Measurements from ENCODE around the gene ARMC7.
A peak's percentile ranks its signal among the peaks of the same experiment; 100 is the strongest.
"Not testable (repeated sequence)": the region's sequence is repeated elsewhere in the genome, so short reads cannot be mapped to it uniquely, and the experiment has no call there.

The ARMC7 gene

DNA sequence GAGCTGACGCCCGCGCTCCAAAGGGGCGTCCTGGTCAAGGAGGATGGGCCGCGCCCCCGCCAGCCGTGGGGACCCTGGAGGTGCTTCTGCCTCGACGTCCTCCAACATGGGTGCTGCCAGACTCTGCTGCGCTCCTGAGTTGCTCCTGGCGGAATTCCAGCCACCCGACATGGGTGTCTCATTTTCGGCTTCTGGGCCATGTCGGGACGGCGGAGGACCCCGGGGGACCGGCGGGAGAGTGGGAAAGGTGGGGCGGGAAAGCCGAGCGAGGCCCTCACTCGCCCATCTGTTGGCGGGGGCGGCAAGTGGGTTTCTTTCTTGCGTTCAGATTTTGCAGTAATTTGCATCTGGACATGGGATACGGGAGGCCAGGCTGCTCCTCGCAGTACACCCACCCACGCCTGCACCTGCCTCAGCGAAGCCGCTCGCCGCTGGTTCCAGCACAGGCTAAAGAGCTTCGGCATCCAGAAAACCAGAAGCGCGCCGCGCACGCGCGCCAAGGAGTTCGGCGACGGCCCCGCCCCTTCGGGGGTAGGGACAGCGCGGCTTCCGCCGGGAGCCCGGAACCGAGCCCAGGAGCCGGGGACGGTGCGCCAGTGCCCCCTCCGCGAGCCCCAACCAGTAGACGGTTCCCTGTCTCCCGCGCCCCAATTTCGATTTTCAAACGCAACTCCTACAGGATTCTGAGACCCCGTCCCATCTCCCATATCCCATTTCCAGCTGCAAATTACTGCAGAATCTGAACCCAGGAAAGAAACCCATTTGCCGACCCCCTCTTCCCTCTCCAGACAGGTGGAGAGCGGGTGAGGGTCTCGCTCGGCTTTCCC, at the start of gene ARMC7:
Gene ARMC7 (plus strand): TSS at position 563 of the 827 bp plus-strand sequence. CDS start 320 bp downstream, outside the sequence.
- peak; percentile 54 for DNase-seq

GRCh38 chr17:75060434-75061054, 49.2 kb upstream of the ARMC7 start:
- DNase-seq, result no peak

DNA sequence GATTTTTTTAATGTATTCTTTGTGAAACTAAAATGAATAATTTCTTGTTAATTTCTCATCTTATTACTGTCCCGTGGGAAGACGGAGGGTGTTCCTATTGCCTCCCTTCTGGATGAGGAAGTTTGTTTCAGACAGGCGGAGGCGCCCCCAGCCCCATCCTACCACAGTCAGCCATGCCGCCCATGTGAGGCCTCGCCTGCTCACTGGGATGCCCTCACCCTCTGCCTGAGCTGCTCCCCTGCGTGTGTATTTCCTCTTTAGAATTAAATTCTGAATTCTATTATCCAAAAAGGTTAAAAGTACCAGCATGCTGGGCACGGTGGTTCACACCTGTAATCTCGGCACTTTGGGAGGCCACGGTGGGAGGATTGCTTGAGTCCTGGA, 48.7 kb upstream of the ARMC7 start:
- DNase-seq, result no peak

GRCh38 chr17:75061618-75062017, 48.2 kb upstream of the ARMC7 start:
- DNase-seq, result no peak

GRCh38 chr17:75063201-75063600, 46.6 kb upstream of the ARMC7 start:
- DNase-seq, result no peak

- no peak for DNase-seq
Observed at GRCh38 chr17:75063626-75064025, 46.1 kb upstream of the ARMC7 start.

GRCh38 chr17:75064040-75064439, 45.7 kb upstream of the ARMC7 start:
- DNase-seq, result no peak

DNA sequence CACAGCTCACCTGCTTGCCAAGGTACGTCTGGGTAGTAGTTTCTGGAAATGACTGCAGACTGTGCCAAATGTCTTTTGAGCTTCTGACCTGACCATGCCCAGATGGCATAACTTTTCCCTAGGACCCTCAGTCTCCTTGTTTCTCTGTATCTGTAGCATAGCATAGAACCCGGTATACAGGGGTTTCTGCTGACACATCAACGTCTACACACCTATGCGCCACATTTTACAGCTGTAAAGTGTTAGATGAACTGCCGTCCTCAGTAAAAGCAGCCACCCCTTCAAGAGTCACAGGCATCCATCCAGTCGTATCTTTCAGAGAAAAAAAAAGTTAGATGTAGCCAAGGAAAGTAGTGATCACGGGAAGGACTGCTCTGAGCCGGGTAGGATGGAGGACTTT, 45.3 kb upstream of the ARMC7 start:
- no peak for DNase-seq

- no peak for DNase-seq
Observed at GRCh38 chr17:75064867-75065561, 44.8 kb upstream of the ARMC7 start.

- no peak for DNase-seq
Observed at GRCh38 chr17:75065562-75066151, 44.1 kb upstream of the ARMC7 start.

DNA sequence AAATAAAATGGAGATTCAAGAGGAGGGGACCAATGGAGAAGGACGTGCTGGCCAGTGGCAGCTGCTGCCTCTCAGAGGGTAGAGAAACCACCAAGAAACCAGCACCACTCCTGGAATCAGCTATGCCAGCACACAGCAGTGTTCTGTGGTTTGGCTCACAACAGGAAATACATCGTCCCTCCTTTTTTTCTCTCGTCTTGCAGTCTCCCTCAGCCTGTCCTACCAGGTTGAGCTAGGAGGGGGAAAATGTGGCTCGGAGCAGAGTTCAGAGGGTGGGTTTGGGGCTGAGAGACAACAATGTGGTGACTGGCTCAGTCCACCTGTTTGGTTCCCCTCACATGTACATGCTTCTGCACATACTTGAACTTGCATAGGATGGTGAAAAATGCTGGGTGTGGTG, 41.9 kb upstream of the ARMC7 start:
- DNase-seq, result peak; percentile 43

DNA sequence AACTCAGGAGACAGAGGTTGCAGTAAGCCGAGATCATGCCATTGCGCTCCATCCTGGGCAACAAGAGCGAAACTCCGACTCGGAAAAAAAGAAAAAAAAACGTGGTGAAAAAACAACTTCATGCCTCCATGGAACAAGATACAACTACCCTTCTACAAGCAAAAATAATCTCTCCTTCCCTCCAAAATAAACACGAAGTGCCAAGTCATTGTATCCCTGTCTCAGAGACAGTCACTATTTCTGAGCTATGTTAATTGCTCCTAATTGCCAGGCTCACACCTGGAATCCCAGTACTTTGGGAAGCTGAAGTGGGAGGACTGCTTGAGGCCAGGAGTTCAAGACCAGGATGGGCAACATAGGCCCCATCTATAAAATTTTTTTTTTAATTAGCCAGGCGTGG, 41.0 kb upstream of the ARMC7 start:
- no peak for DNase-seq

DNA sequence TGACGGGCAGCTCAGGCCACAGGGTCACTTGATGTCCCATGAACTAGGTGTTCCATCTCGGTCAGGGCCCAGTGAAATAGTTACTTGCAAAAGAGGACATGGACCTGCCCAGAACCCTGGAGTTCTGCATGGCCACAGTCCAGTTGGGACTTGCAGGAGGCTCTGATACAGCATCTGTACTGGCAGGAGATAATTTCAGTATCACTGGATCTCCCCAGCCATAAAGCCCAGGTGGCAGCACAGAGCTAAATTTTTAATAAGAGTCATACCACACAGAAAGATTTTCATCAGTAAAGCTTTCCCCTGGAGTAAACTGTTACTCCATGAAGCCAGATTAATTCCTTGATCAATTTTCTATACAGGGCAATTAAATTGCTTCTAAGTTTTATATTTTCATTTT, 40.0 kb upstream of the ARMC7 start:
- no peak for DNase-seq

DNA sequence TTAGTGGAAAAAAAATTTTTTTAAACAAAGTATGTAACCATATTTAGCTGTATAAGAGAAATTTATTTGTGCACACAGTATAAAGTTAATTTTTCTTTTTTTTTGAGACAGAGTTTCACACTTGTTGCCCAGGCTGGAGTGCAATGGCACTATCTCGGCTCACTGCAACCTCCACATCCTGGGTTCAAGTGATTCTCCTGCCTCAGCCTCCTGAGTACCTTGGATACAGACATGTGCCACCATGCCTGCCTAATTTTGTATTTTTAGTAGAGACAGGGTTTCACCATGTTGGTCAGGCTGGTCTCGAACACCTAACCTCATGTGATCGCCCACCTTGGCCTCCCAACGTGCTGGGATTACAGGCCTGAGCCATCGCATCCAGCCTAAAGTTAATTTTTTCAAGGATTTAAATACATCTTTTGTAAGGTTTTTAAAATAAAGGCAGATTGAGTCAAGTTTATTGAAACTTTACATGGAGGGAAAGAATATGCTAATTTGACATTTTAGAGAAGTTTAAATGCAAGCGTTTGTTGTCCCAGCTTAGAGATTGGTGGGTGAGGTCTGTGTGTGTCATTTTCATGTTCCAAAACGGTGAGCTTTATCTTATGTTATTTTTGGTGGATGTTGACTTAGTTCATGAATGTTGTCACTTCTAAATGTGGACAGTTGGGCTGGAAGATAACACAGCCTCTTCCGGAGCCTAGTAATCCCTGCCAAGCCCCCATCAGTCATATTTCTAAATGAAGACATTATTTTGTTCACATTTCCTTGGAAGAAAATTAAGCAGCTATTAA, 38.1 kb upstream of the ARMC7 start:
- DNase-seq, result not testable (repeated sequence)

GRCh38 chr17:75072909-75073308, 36.9 kb upstream of the ARMC7 start:
- DNase-seq, result not testable (repeated sequence)

- DNase-seq, result no peak
Observed at GRCh38 chr17:75073618-75074047, 36.1 kb upstream of the ARMC7 start.

DNA sequence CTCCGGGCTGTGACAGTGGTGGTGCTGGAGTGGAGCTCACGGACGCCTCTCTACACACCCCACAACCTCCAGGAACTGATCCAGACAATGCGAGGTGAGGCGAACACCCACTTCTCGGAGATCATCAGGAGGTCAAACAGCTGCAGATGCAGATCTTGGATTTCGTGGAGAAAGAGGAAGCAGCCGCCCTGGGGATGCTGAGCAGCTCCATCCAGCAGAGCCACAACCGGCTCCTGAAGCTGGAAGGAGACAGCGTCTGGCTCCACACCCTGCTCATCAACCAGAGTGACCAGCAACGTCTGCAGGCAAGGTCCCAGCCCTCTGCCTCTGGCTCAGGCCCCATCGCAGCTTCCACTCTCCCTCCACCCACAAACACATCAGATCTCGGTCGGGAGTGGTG, 35.2 kb upstream of the ARMC7 start:
- DNase-seq, result no peak

- no peak for DNase-seq
Observed at GRCh38 chr17:75075597-75076336, 34.0 kb upstream of the ARMC7 start.

GRCh38 chr17:75077072-75077495, 32.7 kb upstream of the ARMC7 start:
- DNase-seq, result no peak

DNA sequence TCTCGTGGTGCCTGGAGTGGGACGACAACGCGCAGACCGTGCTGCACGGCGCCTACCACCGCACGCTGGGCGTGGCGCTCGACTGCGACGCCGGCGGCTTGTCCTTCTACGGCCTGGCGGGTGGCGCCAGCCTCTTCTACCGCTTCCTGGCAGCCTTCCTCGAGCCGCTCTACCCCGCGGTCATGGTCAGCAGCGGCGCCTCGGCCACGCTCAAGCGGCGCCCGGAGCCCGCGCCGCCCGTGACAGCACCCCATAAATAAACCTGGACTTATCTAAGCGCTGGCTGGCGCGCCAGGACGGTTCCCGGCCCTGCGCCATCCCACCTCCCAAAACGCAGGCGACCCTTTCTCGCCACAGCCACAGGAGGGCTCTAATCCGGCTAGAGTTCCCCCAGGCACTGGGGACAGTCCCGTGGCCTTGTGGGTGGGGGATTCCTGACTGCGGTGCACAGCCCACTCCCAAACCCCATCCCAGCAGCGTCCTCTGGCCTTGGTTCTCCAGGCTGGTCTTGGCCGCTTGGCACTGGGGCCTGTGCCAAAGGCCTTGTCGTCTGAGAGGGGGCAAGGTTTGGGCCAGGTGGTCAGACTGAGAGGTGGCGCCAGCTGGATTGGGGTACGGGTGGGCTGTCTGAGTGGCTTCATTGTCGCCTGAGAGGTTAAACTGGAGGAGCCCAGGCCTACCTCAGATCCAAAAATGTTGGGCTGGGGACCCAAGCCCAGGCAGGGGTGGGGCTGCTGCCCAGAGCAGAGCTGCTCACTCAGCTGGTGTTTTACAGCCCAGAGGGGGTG, 32.1 kb upstream of the ARMC7 start:
- no peak for DNase-seq

All from GF-D8 (cell line).